GM12875 (cell line): ENCODE results near the gene POC1A.

Source experiments
- H3K4me3 ChIP-seq: one replicate; pipeline ENCODE4 v1.5.1; 2011; ENCODE audit warnings: low read depth, low read length, control low read depth
- CTCF ChIP-seq: IDR thresholded peaks from 2 replicates; pipeline ENCODE4 v1.5.1; 2011; ENCODE audit warnings: low read depth, mild to moderate bottlenecking, control low read depth, inconsistent platforms, low read length, moderate library complexity, borderline replicate concordance; ENCODE audit not compliant: insufficient read depth

POC1A gene

GRCh38 chr3:52028572-52028971 is 125.7 kb downstream of the POC1A start:
- no peak for TF ChIP-seq CTCF
- H3K4me3 ChIP-seq: no peak overlapping the region

- no peak for TF ChIP-seq CTCF
- no peak overlapping the region for H3K4me3 ChIP-seq
Measured at GRCh38 chr3:52026041-52026440, 128.2 kb downstream of the POC1A start.

- no peak for TF ChIP-seq CTCF
Measured at GRCh38 chr3:52025453-52025852, 128.8 kb downstream of the POC1A start.

More at GRCh38 chr3:52025453-52025852, 128.8 kb downstream of the POC1A start:
- no peak overlapping the region for H3K4me3 ChIP-seq
